Measurements from ENCODE around the gene PPP1R15A. TPM values are rescaled to one million over a fixed set of nuclear protein-coding genes. Genes with fewer than 3 reads are reported as not detected.
A peak's percentile ranks its signal among the peaks of the same experiment; 100 is the strongest.

The PPP1R15A gene
- total RNA-seq, 2 donors from 2014 or later = 67.2 to 78.6 TPM

DNA sequence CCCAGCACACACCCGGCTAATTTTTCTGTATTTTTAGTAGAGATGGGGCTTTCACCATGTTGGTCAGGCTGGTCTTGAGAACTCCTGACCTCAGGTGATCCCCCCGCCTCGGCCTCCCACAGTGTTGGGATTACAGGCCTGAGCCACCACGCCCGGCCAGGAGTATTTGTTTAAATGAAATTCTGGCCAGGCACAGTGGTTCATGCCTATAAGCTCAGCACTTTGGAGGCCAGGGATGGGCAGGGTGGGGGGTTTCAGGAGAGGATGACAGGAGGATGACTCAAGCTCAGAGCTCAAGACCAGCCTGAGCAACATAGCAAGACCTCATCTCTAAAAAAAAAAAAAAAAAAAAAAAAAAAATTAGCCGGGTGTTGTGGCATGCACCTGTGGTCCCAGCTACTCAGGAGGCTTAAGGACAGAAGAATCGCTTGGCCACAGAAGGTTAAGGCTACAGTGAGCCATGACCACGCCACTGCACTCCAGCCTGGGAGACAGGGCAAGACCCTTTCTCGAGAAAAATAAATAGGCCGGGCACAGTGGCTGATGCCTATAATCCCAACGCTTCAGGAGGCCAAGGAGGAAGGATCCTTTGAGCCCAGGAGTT, 53.1 kb downstream of the PPP1R15A start:
- no peak for DNase-seq
- intact Hi-C loops (cut with DNase I) = no loop called here

More for the DNA sequence above, 53.1 kb downstream of the PPP1R15A start:
- ATAC-seq = peak in 1 of 2 donors; percentile 39

Other genes with a start within 250 kb of the PPP1R15A start
- gene DBP, start 235.0 kb upstream of the PPP1R15A start, total RNA-seq = 10 to 100 TPM in 1 of 2 donors, 1 to 10 TPM in 1; 2.0 to 15.1 TPM
- 1 to 10 TPM; 7.1 to 7.7 TPM for gene CA11, start 226.2 kb upstream of the PPP1R15A start, total RNA-seq
- under 1 TPM; 0.21 to 0.27 TPM for gene NTN5, start 199.4 kb upstream of the PPP1R15A start, total RNA-seq
- gene FUT2, start 176.4 kb upstream of the PPP1R15A start, total RNA-seq = not detected
- 1 to 10 TPM; 1.6 to 3.2 TPM for gene MAMSTR, start 152.7 kb upstream of the PPP1R15A start, total RNA-seq
- 10 to 100 TPM; 14.9 to 23.8 TPM for gene RASIP1, start 131.8 kb upstream of the PPP1R15A start, total RNA-seq
- gene IZUMO1, start 125.5 kb upstream of the PPP1R15A start, total RNA-seq = under 1 TPM; 0.29 to 0.92 TPM
- gene FUT1, start 119.8 kb upstream of the PPP1R15A start, total RNA-seq = 1 to 10 TPM; 2.1 to 3.5 TPM
- not detected for gene FGF21, start 116.9 kb upstream of the PPP1R15A start, total RNA-seq
- gene BCAT2, start 61.4 kb upstream of the PPP1R15A start, total RNA-seq = 10 to 100 TPM; 29.8 to 37.7 TPM
- 1 to 10 TPM; 2.8 to 5.4 TPM for gene HSD17B14, start 35.9 kb upstream of the PPP1R15A start, total RNA-seq
- 10 to 100 TPM; 29.6 to 67.1 TPM for gene PLEKHA4, start 3.8 kb upstream of the PPP1R15A start, total RNA-seq
- under 1 TPM in 1 of 2 donors, not detected in 1; 0.50 TPM for gene TULP2, start 26.3 kb downstream of the PPP1R15A start, total RNA-seq
- 100 to 1,000 TPM; 279 to 342 TPM for gene NUCB1, start 27.9 kb downstream of the PPP1R15A start, total RNA-seq
- not detected for gene DHDH, start 61.3 kb downstream of the PPP1R15A start, total RNA-seq
- gene BAX, start 82.5 kb downstream of the PPP1R15A start, total RNA-seq = 10 to 100 TPM; 28.8 to 36.1 TPM
- 1,000 to 10,000 TPM; 1,813 to 2,086 TPM for gene FTL, start 92.9 kb downstream of the PPP1R15A start, total RNA-seq
- gene GYS1, start 120.9 kb downstream of the PPP1R15A start, total RNA-seq = 10 to 100 TPM; 66.4 to 95.7 TPM
- gene RUVBL2, start 121.5 kb downstream of the PPP1R15A start, total RNA-seq = 10 to 100 TPM; 39.3 to 50.0 TPM
- gene LHB, start 144.7 kb downstream of the PPP1R15A start, total RNA-seq = under 1 TPM in 1 of 2 donors, not detected in 1; 0.55 TPM
- not detected for gene CGB3, start 151.9 kb downstream of the PPP1R15A start, total RNA-seq
- gene CGB2, start 159.5 kb downstream of the PPP1R15A start, total RNA-seq = not detected
- gene CGB1, start 164.5 kb downstream of the PPP1R15A start, total RNA-seq = not detected
- gene CGB5, start 171.4 kb downstream of the PPP1R15A start, total RNA-seq = not detected
- gene CGB8, start 176.7 kb downstream of the PPP1R15A start, total RNA-seq = not detected
- under 1 TPM in 1 of 2 donors, not detected in 1; 0.29 TPM for gene CGB7, start 185.3 kb downstream of the PPP1R15A start, total RNA-seq
- 1 to 10 TPM in 1 of 2 donors, under 1 TPM in 1; 0.81 to 1.2 TPM for gene NTF4, start 192.4 kb downstream of the PPP1R15A start, total RNA-seq
- gene KCNA7, start 200.3 kb downstream of the PPP1R15A start, total RNA-seq = 1 to 10 TPM; 2.4 to 3.0 TPM
- gene SNRNP70, start 213.0 kb downstream of the PPP1R15A start, total RNA-seq = 100 to 1,000 TPM in 1 of 2 donors, 10 to 100 TPM in 1; 98.3 to 134 TPM
- 10 to 100 TPM; 11.4 to 14.9 TPM for gene LIN7B, start 241.9 kb downstream of the PPP1R15A start, total RNA-seq
- gene C19orf73, start 246.7 kb downstream of the PPP1R15A start, total RNA-seq = 1 to 10 TPM in 1 of 2 donors, under 1 TPM in 1; 0.47 to 1.6 TPM
- gene PPFIA3, start 247.1 kb downstream of the PPP1R15A start, total RNA-seq = 10 to 100 TPM in 1 of 2 donors, 1 to 10 TPM in 1; 6.7 to 11.5 TPM

Data from left cardiac atrium (tissue), 4 donors.